ENCODE measurements around the gene TOX2.

GRCh38 chr20:44010162-44010704 lies 95.6 kb downstream of the TOX2 start:
- TF ChIP-seq CTCF (IDR thresholded peaks at IDR 0.05) (no peak), POLR2AphosphoS5 (IDR thresholded peaks at IDR 0.05) (no peak)

Data from prostate gland (tissue), 2 donors.